ENCODE measurements around the gene EFNA5.

The EFNA5 gene

GRCh38 chr5:107576736-107577393 lies 93.9 kb downstream of the EFNA5 start:
- in situ Hi-C loops (cut with MboI; ENCODE audit: low sequenced_read_pairs), result no loop called here

- in situ Hi-C loops (cut with MboI; ENCODE audit: low sequenced_read_pairs), result no loop called here
Measured at GRCh38 chr5:107576155-107576554, 94.6 kb downstream of the EFNA5 start.

GRCh38 chr5:107574287-107574686 lies 96.5 kb downstream of the EFNA5 start:
- in situ Hi-C loops (cut with MboI; ENCODE audit: low sequenced_read_pairs), result no loop called here

GRCh38 chr5:107572715-107573368 lies 97.9 kb downstream of the EFNA5 start:
- in situ Hi-C loops (cut with MboI; ENCODE audit: low sequenced_read_pairs), result no loop called here

GRCh38 chr5:107571621-107572536 lies 98.9 kb downstream of the EFNA5 start:
- in situ Hi-C loops (cut with MboI; ENCODE audit: low sequenced_read_pairs), result no loop called here

- in situ Hi-C loops (cut with MboI; ENCODE audit: low sequenced_read_pairs), result no loop called here
Measured at GRCh38 chr5:107570805-107571531, 99.8 kb downstream of the EFNA5 start.

- in situ Hi-C loops (cut with MboI; ENCODE audit: low sequenced_read_pairs), result no loop called here
Measured at GRCh38 chr5:107570181-107570580, 100.6 kb downstream of the EFNA5 start.

- in situ Hi-C loops (cut with MboI; ENCODE audit: low sequenced_read_pairs), result no loop called here
Measured at GRCh38 chr5:107567901-107568671, 102.7 kb downstream of the EFNA5 start.

GRCh38 chr5:107566986-107567385 lies 103.8 kb downstream of the EFNA5 start:
- in situ Hi-C loops (cut with MboI; ENCODE audit: low sequenced_read_pairs), result no loop called here

- in situ Hi-C loops (cut with MboI; ENCODE audit: low sequenced_read_pairs), result no loop called here
Measured at GRCh38 chr5:107565791-107566767, 104.7 kb downstream of the EFNA5 start.

- in situ Hi-C loops (cut with MboI; ENCODE audit: low sequenced_read_pairs), result no loop called here
Measured at GRCh38 chr5:107564931-107565372, 105.8 kb downstream of the EFNA5 start.

- in situ Hi-C loops (cut with MboI; ENCODE audit: low sequenced_read_pairs), result no loop called here
Measured at GRCh38 chr5:107563959-107564544, 106.7 kb downstream of the EFNA5 start.

GRCh38 chr5:107560377-107560776 lies 110.4 kb downstream of the EFNA5 start:
- in situ Hi-C loops (cut with MboI; ENCODE audit: low sequenced_read_pairs), result no loop called here

- in situ Hi-C loops (cut with MboI; ENCODE audit: low sequenced_read_pairs), result no loop called here
Measured at GRCh38 chr5:107558823-107559375, 111.8 kb downstream of the EFNA5 start.

GRCh38 chr5:107557051-107557658 lies 113.6 kb downstream of the EFNA5 start:
- in situ Hi-C loops (cut with MboI; ENCODE audit: low sequenced_read_pairs), result no loop called here

GRCh38 chr5:107556575-107556974 lies 114.2 kb downstream of the EFNA5 start:
- in situ Hi-C loops (cut with MboI; ENCODE audit: low sequenced_read_pairs), result no loop called here

- in situ Hi-C loops (cut with MboI; ENCODE audit: low sequenced_read_pairs), result no loop called here
Measured at GRCh38 chr5:107555425-107556090, 115.2 kb downstream of the EFNA5 start.
